ENCODE measurements around the gene ROR1. TPM values are rescaled to one million over a fixed set of nuclear protein-coding genes. Genes with fewer than 3 reads are reported as not detected.

Gene ROR1
- total RNA-seq, 6 experiments from 2014 or later, result 7.4 to 9.4 (median 8.9) TPM

DNA sequence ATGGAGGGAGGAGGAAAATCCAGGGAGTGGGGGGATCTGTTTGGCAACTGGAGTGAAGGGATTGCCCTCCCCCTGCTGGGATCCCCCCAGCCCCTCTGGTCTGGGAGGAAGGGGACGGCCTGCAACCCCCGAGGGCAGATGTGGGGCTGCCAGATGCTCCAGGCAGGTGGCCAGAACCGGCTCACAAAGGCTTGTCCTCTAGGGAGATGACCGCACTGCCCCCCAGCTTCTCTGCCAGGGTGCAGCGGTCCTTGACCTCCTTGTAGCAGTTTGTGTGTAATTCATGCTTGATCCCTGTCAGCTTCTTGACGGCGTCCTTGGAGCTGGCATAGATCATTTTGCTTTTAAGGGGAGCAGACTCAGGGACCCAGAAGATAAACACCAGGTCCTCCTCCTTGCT lies 69.2 kb downstream of the ROR1 start:
- Mint-ChIP-seq H3K9me3 (no peaks in the 10 kb centered on the region), H3K4me1 (ENCODE audit: low read depth) (peaks cover 17% of the 10 kb centered on the region), H3K27ac (no peak overlapping the region), H3K36me3 (ENCODE audit: low read depth) (no peaks in the 10 kb centered on the region), H3K4me3 (no peak overlapping the region), H3K27me3 (ENCODE audit: insufficient read depth) (peaks cover 4% of the 10 kb centered on the region)
- no peak for DNase-seq
- TF ChIP-seq, protein P1, sequence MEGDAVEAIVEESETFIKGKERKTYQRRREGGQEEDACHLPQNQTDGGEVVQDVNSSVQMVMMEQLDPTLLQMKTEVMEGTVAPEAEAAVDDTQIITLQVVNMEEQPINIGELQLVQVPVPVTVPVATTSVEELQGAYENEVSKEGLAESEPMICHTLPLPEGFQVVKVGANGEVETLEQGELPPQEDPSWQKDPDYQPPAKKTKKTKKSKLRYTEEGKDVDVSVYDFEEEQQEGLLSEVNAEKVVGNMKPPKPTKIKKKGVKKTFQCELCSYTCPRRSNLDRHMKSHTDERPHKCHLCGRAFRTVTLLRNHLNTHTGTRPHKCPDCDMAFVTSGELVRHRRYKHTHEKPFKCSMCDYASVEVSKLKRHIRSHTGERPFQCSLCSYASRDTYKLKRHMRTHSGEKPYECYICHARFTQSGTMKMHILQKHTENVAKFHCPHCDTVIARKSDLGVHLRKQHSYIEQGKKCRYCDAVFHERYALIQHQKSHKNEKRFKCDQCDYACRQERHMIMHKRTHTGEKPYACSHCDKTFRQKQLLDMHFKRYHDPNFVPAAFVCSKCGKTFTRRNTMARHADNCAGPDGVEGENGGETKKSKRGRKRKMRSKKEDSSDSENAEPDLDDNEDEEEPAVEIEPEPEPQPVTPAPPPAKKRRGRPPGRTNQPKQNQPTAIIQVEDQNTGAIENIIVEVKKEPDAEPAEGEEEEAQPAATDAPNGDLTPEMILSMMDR (IDR thresholded peaks at IDR 0.05), result no peak

DNA sequence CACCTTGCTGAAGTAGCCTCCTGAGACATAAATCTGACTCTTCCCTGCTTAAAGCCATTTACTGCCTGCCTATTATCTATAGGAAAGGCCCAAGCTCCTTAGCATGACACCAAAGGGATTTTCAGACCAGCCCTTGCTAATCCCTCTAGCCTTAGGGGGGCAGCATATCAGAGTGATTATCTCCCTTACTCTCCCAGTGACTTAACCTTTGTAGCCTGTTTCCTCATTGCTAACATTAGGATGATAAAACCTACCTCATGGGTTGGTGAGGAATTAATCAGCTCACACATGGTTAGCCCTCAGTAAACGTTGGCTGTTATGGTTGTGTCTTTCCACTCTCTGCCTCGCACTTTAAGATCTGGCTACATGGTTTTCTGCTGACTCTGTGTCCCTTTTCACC lies 70.1 kb downstream of the ROR1 start:
- H3K4me3 Mint-ChIP-seq, result no peak overlapping the region
- H3K4me1 Mint-ChIP-seq (ENCODE audit: low read depth), result peaks cover 17% of the 10 kb centered on the region
- TF ChIP-seq, protein P1 (IDR thresholded peaks at IDR 0.05), result no peak
- no peak overlapping the region for H3K27ac Mint-ChIP-seq
- H3K36me3 Mint-ChIP-seq (ENCODE audit: low read depth), result no peaks in the 10 kb centered on the region
- DNase-seq, result no peak
- H3K9me3 Mint-ChIP-seq, result no peaks in the 10 kb centered on the region
- peaks cover 4% of the 10 kb centered on the region for H3K27me3 Mint-ChIP-seq (ENCODE audit: insufficient read depth)

DNA sequence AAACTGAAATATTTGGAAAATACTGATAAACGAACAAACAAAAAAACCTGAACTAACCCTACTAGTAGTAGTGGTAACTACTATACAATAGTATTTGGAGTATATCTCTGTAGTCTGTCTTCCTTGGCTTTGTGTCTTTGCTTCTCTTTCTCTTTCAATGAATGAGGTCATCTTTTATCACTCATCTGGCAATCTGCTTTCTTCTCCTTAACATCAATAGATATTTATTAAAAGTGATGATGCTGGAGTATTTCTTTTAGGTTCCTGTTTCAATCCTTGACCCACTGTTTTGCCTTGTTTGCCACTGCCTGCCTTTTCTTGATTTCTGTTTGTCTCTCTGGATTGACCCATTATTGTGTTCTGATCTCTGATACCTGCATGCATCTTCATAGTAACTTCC lies 71.5 kb downstream of the ROR1 start:
- no peaks in the 10 kb centered on the region for H3K9me3 Mint-ChIP-seq
- no peak overlapping the region for H3K27ac Mint-ChIP-seq
- no peak for DNase-seq
- peaks cover 4% of the 10 kb centered on the region for H3K27me3 Mint-ChIP-seq (ENCODE audit: insufficient read depth)
- no peak overlapping the region for H3K4me3 Mint-ChIP-seq
- no peaks in the 10 kb centered on the region for H3K36me3 Mint-ChIP-seq (ENCODE audit: low read depth)
- H3K4me1 Mint-ChIP-seq (ENCODE audit: low read depth), result peaks cover 17% of the 10 kb centered on the region
- TF ChIP-seq, protein P1 (IDR thresholded peaks at IDR 0.05), result no peak

DNA sequence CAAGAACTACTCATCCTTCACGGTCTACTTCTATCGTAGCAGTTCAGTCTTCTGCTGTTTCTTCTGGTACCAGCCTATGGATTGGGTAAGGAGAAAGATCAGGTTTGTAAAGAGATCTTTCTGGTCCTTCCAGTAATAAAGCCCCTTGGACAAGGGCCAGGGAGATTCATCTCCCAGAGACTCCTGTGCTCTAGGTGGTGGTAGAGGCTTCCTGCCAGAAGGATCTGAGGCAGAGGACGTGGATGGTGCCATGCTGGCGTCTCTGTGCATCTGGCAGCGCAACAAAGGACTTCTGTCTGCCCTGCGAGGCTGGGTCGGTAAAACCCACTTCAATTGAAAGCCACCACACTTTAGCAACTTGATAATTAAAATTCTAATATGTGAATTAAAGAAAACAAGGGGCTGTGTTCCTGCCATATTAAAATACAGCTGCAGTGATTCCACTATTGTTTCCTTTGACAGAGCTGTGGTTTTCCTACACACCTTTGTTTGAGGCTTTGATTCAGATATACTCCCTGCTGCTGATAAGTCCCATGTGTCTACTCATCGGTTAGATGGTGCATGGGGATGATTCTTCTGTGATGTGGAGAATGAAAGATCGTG lies 73.6 kb downstream of the ROR1 start:
- Mint-ChIP-seq H3K9me3 (no peaks in the 10 kb centered on the region), H3K4me3 (no peak overlapping the region), H3K27ac (no peak overlapping the region), H3K4me1 (ENCODE audit: low read depth) (peaks cover 12% of the 10 kb centered on the region), H3K27me3 (ENCODE audit: insufficient read depth) (peaks cover 4% of the 10 kb centered on the region), H3K36me3 (ENCODE audit: low read depth) (no peaks in the 10 kb centered on the region)
- TF ChIP-seq, protein P1 (IDR thresholded peaks at IDR 0.05), result no peak
- no peak for DNase-seq

DNA sequence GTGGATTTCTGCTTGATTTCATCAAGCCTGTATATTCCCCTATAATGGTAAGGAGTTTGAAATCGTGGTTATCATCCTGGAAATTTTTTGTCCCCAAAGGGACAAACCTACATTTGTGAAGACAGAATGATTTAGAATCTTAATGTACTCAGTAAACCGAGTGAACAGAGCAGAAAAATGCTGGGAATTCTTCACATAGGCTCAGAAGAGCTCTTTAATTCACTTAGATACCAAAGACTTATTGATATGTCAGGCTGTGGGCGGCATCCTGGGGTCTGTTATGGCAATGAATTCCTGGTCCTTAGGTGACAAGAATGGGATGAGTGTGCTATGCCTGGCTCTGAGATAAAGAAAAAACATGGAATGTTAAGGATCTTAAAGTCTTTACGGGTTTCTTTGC lies 74.9 kb downstream of the ROR1 start:
- Mint-ChIP-seq H3K9me3 (no peaks in the 10 kb centered on the region), H3K27me3 (ENCODE audit: insufficient read depth) (peaks cover 1% of the 10 kb centered on the region; the same call in 1 of the 2 replicates), H3K27ac (no peak overlapping the region), H3K36me3 (ENCODE audit: low read depth) (no peaks in the 10 kb centered on the region), H3K4me3 (no peak overlapping the region), H3K4me1 (ENCODE audit: low read depth) (peaks cover 6% of the 10 kb centered on the region; the same call in 1 of the 2 replicates)
- TF ChIP-seq, protein P1 (IDR thresholded peaks at IDR 0.05), result no peak
- no peak for DNase-seq
